SHP77 treated with DMSO at 0.1 percent for 48 hours (cell line): Measurements from ENCODE around the gene GRID1.
"Not testable (repeated sequence)": the region's sequence is repeated elsewhere in the genome, so short reads cannot be mapped to it uniquely, and the experiment has no call there.

Experiments used
- DNase-seq: peaks from one replicate; lab custom pipeline; 2025; lab: John Stamatoyannopoulos, UW

Gene GRID1

GRCh38 chr10:86082556-86082955 is 284.0 kb downstream of the GRID1 start:
- no peak for DNase-seq

- no peak for DNase-seq
Observed at GRCh38 chr10:86079088-86079487, 287.5 kb downstream of the GRID1 start.

GRCh38 chr10:86078639-86079035 is 288.0 kb downstream of the GRID1 start:
- DNase-seq = no peak

- no peak for DNase-seq
Observed at GRCh38 chr10:86077871-86078638, 288.5 kb downstream of the GRID1 start.

- DNase-seq = no peak
Observed at GRCh38 chr10:86077271-86077670, 289.3 kb downstream of the GRID1 start.

- not testable (repeated sequence) for DNase-seq
Observed at GRCh38 chr10:86076497-86076896, 290.1 kb downstream of the GRID1 start.

GRCh38 chr10:86075512-86075911 is 291.1 kb downstream of the GRID1 start:
- DNase-seq = no peak

GRCh38 chr10:86074294-86074693 is 292.3 kb downstream of the GRID1 start:
- DNase-seq = no peak

GRCh38 chr10:86073199-86073977 is 293.2 kb downstream of the GRID1 start:
- DNase-seq = no peak

- DNase-seq = no peak
Observed at GRCh38 chr10:86072413-86072812, 294.2 kb downstream of the GRID1 start.

- DNase-seq = no peak
Observed at GRCh38 chr10:86071758-86072157, 294.8 kb downstream of the GRID1 start.

- DNase-seq = no peak
Observed at GRCh38 chr10:86071145-86071544, 295.4 kb downstream of the GRID1 start.

GRCh38 chr10:86070278-86070677 is 296.3 kb downstream of the GRID1 start:
- DNase-seq = no peak

- no peak for DNase-seq
Observed at GRCh38 chr10:86068231-86069054, 298.2 kb downstream of the GRID1 start.

- DNase-seq = no peak
Observed at GRCh38 chr10:86067436-86068050, 299.1 kb downstream of the GRID1 start.

GRCh38 chr10:86066696-86067095 is 299.9 kb downstream of the GRID1 start:
- DNase-seq = no peak

GRCh38 chr10:86065711-86066251 is 300.8 kb downstream of the GRID1 start:
- no peak for DNase-seq

GRCh38 chr10:86064931-86065662 is 301.5 kb downstream of the GRID1 start:
- no peak for DNase-seq

- no peak for DNase-seq
Observed at GRCh38 chr10:86064219-86064618, 302.4 kb downstream of the GRID1 start.

- no peak for DNase-seq
Observed at GRCh38 chr10:86063341-86063740, 303.3 kb downstream of the GRID1 start.

GRCh38 chr10:86062647-86063145 is 303.9 kb downstream of the GRID1 start:
- DNase-seq = no peak
